GM12864 (cell line): ENCODE data around the gene FAM111A.

Experiments used
- DNase-seq: peaks from one replicate; pipeline ENCODE4 v3.0.0-alpha.2; 2011; ENCODE audit warnings: low read depth
- H3K4me3 ChIP-seq: 2 replicates; pipeline ENCODE4 v1.5.1; 2011; ENCODE audit warnings: mild to moderate bottlenecking, low read depth, low read length, control low read depth
- CTCF ChIP-seq: IDR thresholded peaks from 2 replicates; pipeline ENCODE4 v1.5.1; 2011; ENCODE audit warnings: low read depth, mild to moderate bottlenecking, moderate library complexity, low read length, control low read depth, inconsistent platforms; ENCODE audit errors: missing control alignments

FAM111A gene

GRCh38 chr11:59188954-59189353, 46.3 kb downstream of the FAM111A start:
- H3K4me3 ChIP-seq, result no peak overlapping the region
- no peak for TF ChIP-seq CTCF
- no peak for DNase-seq

GRCh38 chr11:59189986-59190385, 47.3 kb downstream of the FAM111A start:
- no peak for DNase-seq
- H3K4me3 ChIP-seq, result no peak overlapping the region
- no peak for TF ChIP-seq CTCF

DNA sequence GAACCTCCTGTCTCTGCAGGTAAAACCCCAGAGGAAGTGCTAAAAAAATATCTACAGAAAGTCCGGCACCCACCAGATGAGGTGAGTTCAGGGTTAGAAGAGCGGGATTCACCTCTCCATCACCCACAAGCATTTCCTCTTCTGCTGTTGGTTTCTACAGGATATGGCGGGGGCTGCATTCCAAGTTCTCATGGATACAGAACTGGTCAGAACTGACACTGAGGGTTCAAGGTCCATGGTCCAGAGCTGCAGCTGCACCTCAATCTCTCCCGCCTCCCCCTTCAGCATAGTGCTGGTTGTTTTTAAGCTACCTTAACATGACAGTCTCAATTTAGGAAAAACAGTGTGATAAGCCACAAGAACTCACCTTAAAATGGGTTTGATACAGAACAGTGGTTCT, 48.4 kb downstream of the FAM111A start:
- no peak for TF ChIP-seq CTCF
- H3K4me3 ChIP-seq, result no peak overlapping the region
- DNase-seq, result no peak

DNA sequence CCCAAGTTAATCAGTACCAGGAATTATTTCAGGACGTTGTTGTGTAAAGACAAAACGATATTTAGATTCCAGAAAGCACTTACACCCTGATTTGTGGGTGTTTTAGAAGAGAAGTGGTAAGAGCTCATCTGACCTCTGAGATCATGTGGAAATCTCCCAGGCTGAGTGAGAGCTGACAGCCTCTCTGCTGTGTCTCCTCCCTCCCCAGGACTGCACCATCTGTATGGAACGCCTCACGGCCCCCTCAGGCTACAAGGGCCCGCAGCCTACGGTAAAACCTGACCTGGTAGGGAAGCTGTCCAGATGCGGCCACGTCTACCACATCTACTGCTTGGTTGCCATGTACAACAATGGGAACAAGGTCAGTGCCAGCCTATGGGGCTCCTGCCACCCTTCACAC, 49.2 kb downstream of the FAM111A start:
- H3K4me3 ChIP-seq, result no peak overlapping the region

DNA sequence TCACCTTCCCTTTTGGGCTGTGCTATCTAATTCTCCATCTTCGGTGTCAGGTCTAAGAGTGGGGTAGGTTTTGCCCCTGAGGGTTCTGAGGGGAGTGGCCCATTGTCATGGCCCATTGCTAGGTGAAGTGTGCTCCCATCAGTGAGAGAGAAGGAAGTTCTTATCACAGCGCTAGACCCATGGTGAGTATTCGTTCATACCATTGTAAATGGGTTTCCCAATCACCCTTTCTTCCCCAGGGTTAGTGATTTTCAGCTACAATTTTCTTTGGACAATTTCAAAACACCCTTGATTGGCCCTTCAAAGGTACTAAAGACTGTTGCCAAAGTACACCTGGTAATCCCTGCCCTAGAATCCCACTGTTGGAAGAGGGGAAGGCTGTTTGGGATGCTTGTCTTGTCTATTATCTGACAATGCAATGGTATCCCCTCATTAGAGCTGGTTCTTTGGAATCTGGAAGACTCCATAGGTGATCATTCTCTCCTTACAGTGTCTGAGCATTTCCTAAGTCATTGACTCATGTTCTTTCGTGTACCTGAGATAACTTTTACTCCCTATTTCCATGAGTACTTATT, 49.9 kb downstream of the FAM111A start:
- no peak for TF ChIP-seq CTCF
- DNase-seq, result no peak
- H3K4me3 ChIP-seq, result no peak overlapping the region

More for the DNA sequence above, 49.2 kb downstream of the FAM111A start:
- no peak for DNase-seq
- TF ChIP-seq CTCF, result no peak

DNA sequence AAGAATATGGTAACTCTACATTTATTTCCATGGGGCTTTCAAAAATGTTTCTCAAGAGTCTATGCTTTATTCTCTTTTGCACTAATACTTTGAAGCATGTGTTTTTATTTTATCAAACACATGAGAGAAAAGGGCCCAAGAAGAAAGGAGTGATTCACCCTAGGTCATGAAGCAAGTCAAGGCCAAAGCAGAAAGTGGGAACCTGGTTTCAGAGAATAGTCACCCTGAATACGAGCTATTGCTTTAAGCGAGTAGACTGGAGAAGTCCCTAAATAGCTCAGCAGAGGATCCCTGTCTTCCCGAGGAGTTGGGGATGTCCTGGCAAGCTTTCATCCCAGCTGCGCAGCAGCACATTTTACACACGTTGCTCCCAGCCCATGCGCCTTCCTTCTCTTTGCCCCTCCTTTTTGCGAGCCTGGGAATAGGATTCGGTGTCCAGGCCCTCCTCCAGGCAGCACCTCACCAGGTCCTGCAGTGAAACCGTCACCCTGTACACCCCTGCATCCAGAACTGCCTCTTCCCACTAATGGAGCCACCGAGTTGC, 51.0 kb downstream of the FAM111A start:
- DNase-seq, result no peak
- no peak overlapping the region for H3K4me3 ChIP-seq
- no peak for TF ChIP-seq CTCF

DNA sequence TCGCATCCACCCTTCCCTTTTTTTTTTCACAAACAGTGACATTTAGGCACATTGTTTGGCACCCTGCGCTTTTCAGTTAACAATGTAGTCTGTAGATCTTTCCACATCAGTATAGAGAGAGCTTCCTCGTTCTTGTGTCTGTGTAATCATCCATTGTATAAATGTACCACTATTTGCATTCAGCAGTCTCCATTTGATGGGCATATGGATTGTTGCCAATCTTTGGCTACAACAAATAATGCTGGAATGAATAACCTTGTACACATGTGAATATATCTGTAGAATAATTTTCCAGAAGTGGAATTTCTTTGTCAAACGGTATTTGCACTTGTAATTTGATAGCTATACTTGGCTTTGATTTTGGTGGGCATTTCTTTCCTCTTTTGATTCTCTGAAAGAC, 52.9 kb downstream of the FAM111A start:
- DNase-seq, result no peak
- TF ChIP-seq CTCF, result no peak
- no peak overlapping the region for H3K4me3 ChIP-seq
